ENCODE measurements around the gene AFAP1L1. TPM values are rescaled to one million over a fixed set of nuclear protein-coding genes. Genes with fewer than 3 reads are reported as not detected.

AFAP1L1 gene
- total and polyA plus RNA-seq, 9 of the 15 experiments (the other 6 are each of a cell fraction or from before 2014, with no cell fraction given), result 0.01 to 0.12 (median 0.03) TPM; not detected in 4

DNA sequence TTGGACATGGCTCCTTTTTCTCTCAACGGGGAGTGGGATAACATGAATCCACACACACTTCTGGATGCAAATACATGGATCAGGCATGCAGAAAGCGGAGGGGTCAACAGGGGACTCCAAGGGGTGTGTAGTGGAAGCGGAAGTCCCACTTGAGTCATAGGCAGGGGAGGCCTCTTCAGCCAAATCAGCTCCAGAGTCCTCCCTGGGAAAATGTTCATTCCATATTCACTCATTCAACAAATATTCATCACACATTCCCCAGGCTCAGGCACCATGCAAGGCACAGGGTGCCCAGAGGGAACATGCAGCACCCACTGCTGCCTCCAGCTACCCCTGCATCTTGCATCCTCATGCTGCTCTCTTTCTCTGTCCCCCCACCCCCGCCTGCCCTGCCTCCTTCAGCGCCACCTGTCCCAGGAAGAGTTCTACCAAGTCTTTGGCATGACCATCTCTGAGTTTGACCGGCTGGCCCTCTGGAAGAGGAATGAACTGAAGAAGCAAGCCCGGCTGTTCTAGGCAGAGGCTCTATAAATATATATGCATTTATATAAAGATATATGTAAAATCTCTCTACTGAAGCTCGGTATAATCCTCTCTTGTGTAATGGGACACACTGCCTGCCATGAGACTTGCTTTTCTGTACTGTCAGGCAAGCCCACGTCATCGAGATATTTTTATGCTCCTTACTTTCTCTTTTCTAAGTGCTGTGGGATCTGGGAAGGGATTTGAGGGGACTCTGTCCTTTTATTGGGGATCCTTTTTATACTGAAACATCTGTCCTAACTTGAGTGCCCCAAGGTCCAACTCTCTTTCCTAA, 13.6 kb upstream of the AFAP1L1 start:
- Histone ChIP-seq H3K4me1 (replicated peaks in 1 of 2; ENCODE audit: control insufficient read depth in 2 of 2, insufficient read depth in 2 of 2, low read length in 2 of 2) (no peaks in the 10 kb centered on the region; a peak in 1 of 5 replicates), H3K9me1 (ENCODE audit: control insufficient read depth, insufficient read depth, low read length) (no peaks in the 10 kb centered on the region), H2AFZ (ENCODE audit: low read depth, low read length) (no peak overlapping the region), H4K20me1 (replicated peaks; ENCODE audit: control insufficient read depth, insufficient read depth, low read length) (0 out of 2 replicates have a peak, but pooled peaks cover 4% of the 10 kb centered on the region), H3K4me3 (no peak overlapping the region), H3K4me2 (ENCODE audit: insufficient read depth, low read length) (no peak overlapping the region), H3K27ac (ENCODE audit: extremely low read depth, low read depth, low read length) (no peak overlapping the region), H3K27me3 (ENCODE audit: control insufficient read depth in 2 of 2, insufficient read depth in 2 of 2, low read length in 2 of 2) (peaks cover 7 to 28% of the 10 kb centered on the region in 2 experiments; a peak in 3 of 5 replicates), H3K9me3 (replicated peaks; ENCODE audit: control insufficient read depth, insufficient read depth, low read depth, low read length) (no peaks in the 10 kb centered on the region), H3K36me3 (ENCODE audit: control insufficient read depth, insufficient read depth, low read length) (no peaks in the 10 kb centered on the region), H3K9ac (ENCODE audit: insufficient read depth in 1 of 2, low read depth in 2 of 2, low read length in 2 of 2) (no peak overlapping the region), H3K79me2 (ENCODE audit: control insufficient read depth, insufficient read depth, low read length) (no peaks in the 10 kb centered on the region)
- intact Hi-C loops (cut with micrococcal nuclease) (no loop called here), in situ Hi-C loops (cut with MboI) (loop anchor here (25.0 kb wide), 1 partner anchor 821 kb away; no protein-coding TSS in a partner anchor)
- WGBS (ENCODE audit: insufficient coverage, low coverage, missing lambda C conversion rate), result 0% methylated on average over 8 of the region's 10 CpGs
- CTCF ChIA-PET (ENCODE audit: low intra/inter-chr PET ratio), result interaction anchor here (0.7 kb wide), 1 partner anchor 517 kb away, joined by 3 read pairs; no protein-coding TSS in a partner anchor
- TF ChIP-seq RBM34 (IDR thresholded peaks at IDR 0.05; ENCODE audit: borderline replicate concordance, insufficient read depth, low read length), result no peak
- TF ChIP-seq ZNF583 (CRISPR knock-in tag; IDR thresholded peaks at IDR 0.05), result no peak
- TF ChIP-seq, protein P1, sequence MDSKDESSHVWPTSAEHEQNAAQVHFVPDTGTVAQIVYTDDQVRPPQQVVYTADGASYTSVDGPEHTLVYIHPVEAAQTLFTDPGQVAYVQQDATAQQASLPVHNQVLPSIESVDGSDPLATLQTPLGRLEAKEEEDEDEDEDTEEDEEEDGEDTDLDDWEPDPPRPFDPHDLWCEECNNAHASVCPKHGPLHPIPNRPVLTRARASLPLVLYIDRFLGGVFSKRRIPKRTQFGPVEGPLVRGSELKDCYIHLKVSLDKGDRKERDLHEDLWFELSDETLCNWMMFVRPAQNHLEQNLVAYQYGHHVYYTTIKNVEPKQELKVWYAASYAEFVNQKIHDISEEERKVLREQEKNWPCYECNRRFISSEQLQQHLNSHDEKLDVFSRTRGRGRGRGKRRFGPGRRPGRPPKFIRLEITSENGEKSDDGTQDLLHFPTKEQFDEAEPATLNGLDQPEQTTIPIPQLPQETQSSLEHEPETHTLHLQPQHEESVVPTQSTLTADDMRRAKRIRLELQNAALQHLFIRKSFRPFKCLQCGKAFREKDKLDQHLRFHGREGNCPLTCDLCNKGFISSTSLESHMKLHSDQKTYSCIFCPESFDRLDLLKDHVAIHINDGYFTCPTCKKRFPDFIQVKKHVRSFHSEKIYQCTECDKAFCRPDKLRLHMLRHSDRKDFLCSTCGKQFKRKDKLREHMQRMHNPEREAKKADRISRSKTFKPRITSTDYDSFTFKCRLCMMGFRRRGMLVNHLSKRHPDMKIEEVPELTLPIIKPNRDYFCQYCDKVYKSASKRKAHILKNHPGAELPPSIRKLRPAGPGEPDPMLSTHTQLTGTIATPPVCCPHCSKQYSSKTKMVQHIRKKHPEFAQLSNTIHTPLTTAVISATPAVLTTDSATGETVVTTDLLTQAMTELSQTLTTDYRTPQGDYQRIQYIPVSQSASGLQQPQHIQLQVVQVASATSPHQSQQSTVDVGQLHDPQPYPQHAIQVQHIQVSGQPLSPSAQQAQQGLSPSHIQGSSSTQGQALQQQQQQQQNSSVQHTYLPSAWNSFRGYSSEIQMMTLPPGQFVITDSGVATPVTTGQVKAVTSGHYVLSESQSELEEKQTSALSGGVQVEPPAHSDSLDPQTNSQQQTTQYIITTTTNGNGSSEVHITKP (IDR thresholded peaks at IDR 0.05; ENCODE audit: partially characterized antibody), result peak; percentile 43
- DNase-seq (ENCODE audit: extremely low read depth in 1 of 4, low spot score in 3 of 4), result no peak
- no TSS peak for BruUV-seq (replicated peaks)
- POLR2A ChIA-PET, result interaction anchor here (0.5 to 1.6 kb wide), 4 partner anchors 13 to 896 kb away, joined by 3 read pairs; no protein-coding TSS in a partner anchor
- no peak for FAIRE-seq
- no peak for ATAC-seq

All from K562 (cell line).